IPS DF 4.7 (cell line): ENCODE results near the gene IGDCC3.
"Not testable (repeated sequence)": the region's sequence is repeated elsewhere in the genome, so short reads cannot be mapped to it uniquely, and the experiment has no call there.

Experiments
- DNase-seq: peaks from one replicate; pipeline ENCODE4 v3.0.0-alpha.2; 2013; ENCODE audit warnings: low spot score; ENCODE audit errors: extremely low read depth

Gene IGDCC3

DNA sequence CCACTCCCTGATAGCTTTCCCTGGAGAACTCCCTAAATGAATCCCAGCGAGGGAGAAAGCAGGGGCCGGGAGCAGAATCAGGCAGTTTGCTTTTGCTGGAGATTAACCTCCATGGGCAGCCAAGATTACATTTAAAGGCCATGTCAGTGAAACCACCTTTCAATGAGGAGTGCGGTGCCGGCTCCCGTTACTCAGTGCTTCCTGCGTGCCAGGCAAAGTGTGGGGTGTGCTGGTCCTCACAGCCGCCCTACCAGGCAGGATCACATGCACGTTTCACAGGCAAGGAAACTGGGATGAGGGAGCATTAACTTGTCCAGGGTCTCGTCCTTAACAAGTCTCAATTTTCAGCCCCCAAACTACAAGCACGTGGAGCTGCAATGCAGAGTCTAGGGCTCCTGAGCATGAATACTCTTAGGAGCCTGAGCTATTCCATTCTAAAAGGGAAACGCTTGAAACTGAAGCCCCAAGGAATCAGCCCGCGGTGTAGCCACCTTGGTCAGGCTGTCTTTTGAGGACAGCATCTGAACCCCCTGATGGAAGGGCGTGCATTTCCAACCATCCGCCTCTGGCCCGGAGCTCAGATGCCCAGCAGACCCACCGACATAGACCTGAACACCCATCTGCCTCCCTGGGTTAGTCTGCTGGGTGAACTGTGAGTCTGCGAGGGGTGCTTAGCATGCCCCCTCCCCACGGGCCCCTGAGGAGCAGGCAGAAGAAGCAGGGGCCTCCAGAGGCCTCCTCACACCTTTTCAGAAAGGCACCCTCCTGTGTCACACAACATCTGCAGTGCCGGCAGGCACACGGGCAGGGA, 5.6 kb downstream of the IGDCC3 start:
- DNase-seq, result no peak

DNA sequence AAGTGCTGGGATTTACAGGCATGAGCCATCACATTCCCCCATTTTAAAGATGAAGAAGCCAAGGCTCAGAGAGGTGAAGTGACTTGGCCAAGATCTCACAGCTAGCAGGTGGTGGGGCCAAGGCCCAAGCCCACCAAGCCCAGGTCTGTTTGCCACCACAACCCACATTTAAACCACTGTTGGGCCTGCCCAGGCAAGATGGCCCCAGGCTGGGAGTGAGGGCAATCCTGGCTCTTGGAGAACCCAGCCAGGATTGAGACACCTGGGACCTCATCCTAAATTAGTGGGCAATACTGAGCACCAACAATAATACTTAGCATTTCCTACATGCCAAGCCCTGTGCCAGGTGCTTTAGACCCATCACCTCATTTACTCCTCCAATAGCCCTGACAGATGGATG, 6.9 kb downstream of the IGDCC3 start:
- DNase-seq, result no peak

DNA sequence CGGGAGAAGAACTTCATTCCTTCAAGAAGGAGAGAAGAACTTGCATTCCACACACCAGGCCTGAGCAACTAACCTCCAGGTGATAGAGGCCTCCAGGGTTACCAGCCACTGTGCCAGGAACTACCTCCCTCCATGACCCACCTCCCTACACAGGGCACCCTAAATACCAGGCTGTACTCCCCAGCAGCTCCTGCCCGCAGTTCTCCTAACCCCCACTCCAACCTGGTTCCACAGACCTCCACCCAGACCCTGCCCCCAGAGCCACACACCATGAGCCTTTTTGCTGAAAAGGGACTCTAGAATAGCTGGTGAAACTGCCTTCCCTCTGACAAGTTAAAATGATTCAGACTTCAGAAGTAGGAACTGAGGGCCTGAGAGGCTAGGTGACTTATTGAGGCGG, 8.2 kb downstream of the IGDCC3 start:
- no peak for DNase-seq

DNA sequence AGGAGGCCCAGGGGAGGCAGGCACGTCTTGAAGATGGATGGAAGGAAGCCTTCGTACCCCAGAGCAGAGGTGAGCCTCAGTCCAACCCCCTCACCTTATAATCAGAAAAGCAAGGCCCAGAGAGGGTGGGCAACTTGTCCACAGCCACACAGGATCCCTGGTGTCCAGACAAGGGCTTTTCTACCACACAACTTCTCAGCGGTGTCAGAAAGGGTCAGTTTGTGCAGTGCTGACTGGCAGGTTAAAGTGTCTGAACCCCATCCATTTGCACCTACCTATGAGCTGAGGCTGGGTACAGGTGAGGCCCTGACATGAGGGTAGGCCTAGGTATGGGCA, 8.6 kb downstream of the IGDCC3 start:
- DNase-seq, result no peak

DNA sequence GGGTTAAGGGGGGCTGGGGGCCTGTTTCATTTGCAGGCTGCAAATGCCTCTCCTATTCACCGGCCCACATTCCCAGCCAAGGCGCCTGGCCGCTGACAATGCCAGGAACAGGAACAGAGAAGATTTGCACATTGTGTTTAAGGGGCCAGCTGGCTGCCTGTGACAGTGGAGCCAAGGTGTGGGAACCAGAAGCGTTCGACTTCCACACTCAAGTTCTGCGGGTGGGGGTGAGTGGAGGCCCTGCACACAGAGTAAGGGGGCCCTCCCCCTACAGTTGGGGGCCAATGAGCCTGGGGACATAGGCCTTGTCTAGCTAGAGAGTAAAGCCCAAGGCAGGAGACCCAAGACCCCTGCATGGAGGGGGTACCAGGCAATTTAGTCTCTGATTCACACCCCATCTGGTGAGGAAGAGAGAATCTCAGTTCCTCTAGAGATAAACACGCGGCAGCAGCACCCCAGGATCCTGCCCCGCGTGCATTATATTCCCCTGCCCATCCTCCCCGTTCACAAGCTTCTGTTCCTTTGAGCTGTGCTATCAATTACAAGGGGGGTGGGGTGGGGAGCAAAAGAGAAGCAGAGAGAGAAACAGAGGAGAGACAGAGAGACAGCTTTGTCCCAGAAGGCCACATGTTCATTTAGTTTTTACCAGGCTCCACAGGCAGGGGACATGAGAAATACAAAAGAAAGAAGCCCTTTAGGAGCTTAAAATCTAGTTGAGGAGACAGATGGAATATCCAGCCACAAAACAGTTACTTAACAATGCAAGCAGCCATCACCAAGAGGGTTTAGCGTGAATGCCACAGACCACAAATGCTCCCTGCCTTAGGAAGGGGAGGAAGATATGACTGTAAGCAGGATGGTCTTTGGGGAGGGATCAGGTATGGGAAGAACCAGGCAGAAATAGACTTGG, 9.2 kb downstream of the IGDCC3 start:
- DNase-seq, result no peak

DNA sequence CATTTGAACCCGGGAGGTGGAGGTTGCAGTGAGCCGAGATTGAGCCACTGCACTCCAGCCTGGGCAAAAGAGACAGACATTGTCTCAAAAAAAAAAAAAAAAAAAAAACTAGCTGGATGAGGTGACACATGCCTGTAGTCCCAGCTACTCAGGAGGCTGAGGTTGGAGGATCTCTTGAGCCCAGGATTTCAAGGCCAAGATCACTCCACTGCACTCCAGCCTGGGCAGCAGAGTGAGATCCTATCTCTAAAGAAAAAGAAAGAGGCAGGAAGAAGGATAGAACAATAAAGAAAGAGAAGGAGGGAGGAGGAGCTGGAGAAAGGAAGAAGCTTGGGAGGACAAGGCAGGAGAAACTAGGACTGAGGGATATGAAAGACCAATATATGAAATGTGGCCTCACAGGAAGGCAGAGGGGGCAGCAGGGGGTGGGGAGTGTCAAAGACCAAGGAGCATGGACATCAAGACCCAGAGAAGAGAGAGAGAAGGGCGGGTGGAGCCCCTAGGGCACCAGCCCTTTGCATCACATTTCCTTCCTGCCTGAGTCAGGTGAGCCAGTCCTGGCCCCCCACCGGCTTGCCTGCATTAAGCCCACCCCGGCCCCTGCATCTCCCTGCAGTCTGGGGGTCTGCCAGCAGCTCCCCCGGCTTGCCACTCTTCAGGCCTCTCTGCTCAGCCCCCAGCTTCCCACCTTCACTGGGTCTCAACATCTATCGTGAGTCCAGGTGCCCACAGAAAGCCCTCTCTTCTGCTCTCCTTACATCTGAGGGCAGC, 11.5 kb downstream of the IGDCC3 start:
- DNase-seq, result no peak

DNA sequence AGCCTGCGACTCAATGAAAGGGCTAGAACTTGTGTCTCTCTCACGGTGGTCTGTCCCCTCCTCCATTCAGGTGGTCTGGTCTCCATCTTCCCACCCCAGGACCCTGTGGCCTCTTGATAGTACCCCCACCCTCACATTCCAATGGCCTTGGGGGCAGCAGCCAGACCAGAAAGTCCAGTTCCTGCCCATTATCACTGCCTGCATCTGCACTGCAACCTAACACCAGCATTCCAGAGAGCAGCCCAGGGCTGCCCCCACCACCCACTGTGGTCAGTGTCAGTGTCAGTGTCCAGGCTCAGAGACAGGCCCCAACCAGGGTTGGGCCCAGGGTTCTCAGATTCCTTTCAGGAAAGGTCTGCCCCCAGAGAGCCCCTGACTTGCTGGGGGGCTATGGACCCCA, 12.6 kb downstream of the IGDCC3 start:
- no peak for DNase-seq

DNA sequence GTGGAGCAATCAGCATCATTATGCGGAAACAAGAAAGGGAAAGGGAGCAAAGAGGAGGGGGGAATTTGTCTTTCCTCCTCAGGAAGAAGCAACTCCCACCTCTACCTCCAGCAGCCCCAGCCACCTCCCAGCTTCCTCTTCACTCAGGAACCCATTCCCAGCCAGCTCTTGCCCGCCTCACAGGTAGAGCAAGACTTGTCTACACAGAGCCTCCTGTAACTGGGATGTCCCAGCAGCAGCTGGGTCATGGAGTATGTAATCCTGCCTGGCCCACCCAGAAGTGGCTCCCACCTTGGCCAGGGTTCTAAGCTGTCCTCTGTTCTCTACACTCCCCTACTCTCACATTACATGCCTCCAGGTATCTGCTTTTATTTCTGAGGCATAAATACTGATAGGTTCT, 14.0 kb downstream of the IGDCC3 start:
- no peak for DNase-seq

DNA sequence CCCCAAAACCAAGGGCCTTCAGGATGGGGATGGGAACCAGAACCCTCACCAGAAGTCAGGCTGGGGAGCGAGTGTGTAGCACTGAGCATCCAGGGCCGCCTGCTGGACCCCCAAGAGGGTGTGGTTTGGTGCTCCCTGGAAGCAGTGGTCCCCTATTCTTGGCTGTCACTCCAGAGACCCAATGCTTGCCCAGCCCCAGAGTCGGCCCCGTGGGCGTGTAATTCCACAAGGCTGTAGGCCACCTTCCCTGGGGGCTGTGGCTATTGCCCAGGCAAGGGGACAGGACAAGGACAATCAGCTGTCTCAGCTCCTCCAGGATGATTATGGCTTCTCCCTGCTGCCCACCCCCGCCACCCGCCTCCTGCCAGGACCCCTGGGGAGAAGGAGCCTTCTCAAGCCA, 14.5 kb downstream of the IGDCC3 start:
- DNase-seq, result no peak

DNA sequence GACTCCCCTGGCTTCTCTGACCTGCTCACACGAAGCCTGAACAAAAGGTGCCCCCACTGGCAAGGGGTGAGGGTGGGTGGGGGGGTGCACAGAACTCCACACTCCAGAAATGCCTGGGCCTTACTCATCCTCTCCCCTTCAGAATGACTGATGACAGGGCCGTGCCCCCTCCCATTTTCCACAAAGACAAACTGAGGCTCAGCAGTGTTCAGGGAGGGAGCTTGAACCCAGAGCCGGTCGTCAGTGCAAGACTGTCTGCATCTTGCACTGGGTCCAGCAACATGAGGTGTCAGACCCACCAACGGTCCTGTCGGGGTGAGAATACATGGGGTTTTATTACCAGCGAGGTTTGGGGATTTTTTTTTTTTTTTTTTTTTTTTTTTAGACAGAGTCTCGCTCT, 15.3 kb downstream of the IGDCC3 start:
- DNase-seq, result no peak

DNA sequence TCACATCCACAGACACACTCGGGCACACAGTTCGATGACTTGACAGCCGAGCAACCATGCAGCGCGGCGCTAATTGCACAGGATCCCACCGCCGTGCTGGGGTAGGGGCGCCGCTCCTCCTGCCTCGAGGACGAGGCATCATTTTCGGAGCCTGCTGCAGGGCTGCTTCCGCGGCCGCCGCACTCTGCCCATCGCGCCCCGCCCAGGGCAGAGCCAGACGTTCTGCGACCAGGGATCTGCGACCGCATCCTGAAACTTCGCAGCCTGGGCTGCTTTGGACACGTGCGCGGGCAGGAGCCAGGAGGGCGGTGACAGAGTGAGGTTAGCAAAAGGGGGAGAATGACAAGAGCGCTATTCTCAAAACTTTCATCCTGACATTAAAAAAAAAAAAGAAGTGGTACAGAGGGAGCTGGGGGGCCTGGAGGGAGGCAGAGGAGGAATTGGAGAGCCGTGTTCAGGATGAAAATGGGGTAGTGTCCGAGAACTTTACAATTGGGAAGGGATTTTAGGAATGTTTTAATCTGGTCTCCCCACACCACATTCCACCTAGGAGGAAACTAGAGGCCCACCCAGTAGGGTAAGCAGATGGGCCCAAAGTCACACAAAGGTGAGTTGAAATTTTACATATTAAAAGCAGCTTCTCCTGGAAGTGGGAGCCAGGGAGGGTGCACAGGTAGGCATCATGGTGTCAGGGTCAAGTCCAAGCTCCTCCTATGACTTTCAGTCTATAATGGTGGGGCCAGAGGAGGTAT, 15.9 kb downstream of the IGDCC3 start:
- no peak for DNase-seq

DNA sequence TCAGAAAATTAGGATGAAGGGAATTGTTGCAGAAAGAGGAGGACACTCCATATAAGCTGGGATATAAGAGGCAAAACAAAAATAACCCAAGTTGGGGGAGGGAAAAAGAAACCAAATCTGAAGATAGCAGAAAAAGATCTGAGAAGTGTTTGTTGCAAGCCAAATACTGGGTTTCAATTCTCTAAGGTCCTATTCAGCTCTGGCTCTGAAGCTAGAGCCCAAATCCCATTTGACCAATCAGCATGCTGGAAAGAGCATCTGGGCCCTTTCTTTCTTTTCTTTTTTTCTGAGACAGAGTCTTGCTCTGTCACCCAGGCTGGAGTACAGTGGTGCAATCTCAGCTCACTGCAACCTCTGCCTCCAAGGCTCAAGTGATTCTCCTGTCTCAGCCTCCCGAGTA, 17.3 kb downstream of the IGDCC3 start:
- no peak for DNase-seq

DNA sequence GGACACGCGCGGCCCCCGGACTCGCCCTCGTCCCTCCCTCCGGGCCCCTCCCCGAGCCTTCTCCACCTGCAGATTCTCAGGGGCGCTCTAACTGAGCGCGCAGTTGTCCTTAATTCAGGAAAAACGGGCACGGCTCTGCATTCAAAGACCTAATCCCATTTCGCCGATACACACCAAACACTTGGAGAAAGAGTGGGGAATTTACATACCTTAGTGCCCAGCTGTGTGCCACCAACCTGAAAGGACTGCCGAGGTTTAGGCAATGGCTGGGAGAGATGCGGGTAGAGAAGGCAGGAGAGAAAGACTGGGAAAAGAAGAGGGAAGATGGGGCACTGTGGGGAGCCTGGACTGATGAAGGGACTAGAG, 21.8 kb downstream of the IGDCC3 start:
- no peak for DNase-seq

DNA sequence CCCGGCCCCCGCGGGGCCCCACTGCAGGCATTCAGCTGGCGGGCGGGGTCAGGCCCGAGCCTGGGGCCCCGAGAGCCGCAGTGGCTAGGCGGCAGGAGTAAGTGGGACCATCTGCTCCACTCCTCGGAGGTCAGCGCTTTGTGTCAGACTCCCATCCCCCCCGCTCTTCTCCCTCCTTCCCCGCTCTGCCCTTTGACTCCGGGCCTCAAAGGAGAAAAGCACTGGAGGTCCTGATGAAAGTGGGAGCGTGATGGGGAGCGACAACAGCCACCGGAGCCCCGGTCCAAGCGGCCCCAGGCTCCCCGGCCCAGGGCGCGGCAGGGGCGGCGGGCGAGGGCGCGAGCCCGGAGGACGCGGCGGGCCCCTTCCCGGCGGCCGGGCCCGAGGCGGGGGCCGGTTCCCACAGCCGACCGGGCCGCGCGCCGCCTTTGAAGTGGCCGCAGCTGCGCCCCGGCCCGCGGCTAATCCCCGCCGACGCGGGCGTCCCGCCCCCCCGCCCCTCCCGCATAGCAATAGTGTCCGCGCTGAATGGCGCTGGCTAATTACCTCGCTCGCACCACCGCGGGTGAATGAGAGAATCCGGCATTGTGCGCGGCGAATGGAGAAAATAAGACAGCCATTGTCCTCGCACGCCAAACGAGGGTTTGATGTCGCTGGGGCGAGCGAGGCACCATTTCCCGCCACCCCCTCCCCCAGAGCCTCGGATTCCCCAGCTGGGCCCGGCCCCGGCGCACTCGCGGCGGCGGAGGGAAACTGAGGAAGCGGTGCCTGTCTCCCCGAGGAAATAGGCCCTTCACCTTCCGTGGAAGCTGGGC, 22.4 kb downstream of the IGDCC3 start:
- no peak for DNase-seq

DNA sequence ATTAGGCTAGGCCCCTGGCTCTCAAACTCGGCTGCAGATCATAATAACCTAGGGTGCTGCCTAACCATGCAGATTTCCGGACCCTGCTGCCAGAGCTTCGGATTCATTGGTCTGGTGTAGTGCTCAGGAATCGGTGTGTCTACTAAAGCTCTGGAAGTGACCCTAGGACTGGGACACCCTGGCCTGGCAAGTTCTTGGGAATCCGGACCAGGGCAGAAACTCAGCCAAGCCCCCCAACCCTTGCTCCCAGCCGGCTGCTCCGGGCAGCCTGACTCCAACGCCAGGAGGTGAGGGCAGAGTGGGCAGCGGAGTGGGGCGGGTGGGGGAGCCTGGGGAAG, 23.0 kb downstream of the IGDCC3 start:
- DNase-seq, result no peak

DNA sequence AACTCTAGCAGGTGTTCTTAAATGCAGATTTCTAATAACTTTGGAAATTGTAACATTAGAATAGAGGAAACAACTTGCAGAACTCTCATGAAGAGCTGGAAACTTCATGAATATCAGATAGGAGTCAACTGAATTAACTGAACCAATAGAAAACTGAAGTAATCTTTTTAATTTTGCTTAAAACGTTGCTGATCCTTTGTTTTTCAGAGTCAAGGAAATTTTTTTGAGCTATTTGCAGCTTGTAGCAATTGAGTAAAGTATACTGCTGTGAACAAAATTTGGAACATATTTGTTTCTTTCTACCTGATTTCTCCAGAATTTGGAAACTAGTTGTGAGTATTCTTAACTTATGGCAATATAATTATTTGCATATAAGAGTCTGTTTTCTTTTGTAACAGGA, 25.8 kb downstream of the IGDCC3 start:
- DNase-seq, result not testable (repeated sequence)

DNA sequence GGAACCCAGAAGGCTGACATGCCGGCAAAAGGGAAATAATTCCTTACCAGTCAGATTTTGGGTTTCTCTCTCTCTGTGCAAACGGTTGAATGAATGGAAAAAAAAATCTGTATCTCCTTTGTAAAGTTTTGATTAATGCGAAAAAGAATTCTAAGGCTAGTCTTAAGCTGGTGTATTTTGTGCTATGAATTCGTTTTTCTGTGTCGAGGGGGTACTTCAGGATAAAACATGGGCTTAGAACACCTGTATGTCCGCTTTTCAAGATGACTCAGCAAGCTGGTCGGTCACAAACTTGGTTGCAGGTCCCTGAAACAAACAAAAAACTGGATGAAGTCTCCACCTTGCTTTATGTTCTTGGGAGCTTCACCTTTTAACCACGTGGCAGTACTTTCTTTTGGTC, 28.5 kb downstream of the IGDCC3 start:
- DNase-seq, result no peak

DNA sequence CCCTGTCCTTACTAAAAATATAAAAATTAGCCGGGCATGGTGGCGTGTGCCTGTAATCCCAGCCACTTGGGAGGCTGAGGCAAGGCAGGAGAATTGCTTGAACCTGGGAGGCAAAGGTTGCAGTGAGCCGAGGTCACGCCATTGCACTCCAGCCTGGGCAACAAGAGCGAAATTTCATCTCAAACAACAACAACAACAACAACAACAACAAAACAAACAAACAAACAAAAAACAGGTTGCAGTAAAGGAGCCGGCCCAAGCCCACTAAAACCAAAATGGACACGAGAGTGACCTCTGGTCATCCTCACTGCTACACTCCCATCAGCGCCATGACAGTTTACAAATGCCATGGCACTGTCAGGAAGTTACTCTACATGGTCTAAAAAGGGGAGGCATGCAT, 30.0 kb downstream of the IGDCC3 start:
- not testable (repeated sequence) for DNase-seq

DNA sequence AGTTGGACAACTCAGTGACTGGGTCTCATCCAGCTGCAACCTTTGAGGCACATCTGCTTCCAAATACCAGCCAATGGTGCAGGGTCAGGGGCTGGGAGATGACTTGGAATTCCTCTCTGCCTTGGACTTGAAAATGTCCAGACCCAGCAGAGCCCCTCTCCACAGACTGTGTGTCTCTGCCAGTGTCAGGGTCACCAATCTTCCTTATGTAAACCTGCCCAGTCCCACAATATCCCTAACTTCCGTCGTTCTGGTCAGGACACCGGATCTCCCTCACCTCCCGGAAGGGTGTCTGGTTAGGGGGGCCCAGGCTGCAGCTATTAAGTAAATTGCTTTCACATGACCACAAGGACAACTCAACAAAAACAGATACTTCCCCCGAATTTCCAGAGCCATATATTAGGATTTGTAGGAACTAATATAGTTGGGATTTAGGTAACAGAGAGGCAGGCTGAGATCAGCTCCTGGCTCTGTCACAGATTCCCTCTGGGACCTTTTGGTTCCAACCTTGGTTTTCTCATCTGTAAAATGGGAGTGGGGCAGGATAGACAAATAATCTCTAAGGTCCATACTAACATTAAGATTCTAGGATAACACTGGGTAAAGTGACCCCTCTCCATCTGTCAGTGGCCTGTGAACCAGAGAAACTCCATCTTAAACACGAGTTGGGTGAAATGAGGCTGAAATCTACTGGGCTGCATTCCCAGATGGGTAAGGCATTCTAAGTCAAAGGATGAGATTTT, 30.8 kb downstream of the IGDCC3 start:
- DNase-seq, result no peak

DNA sequence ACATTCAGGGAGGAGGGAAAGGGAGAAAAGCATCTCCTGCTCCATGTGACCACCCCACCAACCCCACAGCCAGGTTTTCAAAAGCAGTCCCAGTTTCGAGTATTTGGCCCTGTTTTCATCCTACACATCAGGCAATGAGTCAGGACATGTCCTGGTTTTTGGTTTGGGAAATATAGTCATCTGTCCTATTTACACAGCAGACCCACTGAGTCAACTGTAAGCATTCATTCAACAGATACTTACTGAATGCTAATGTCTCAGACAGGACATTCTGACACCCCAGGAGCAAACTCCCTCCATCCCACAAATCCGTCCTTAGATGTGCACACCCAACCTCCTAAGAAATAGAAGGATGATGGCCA, 32.9 kb downstream of the IGDCC3 start:
- no peak for DNase-seq
